OCI-LY1 (cell line): Measurements from ENCODE around the gene GLRA3.

ENCODE experiments used
- H2AFZ ChIP-seq: fragments of 200-600 bp; sonication (generic), shearing (Covaris generic); 2 replicates; pipeline ENCODE4 v1.6.0; 2014; ENCODE audit warnings: antibody characterized with exemption, mild to moderate bottlenecking, low read length
- H3F3A ChIP-seq: fragments of 200-600 bp; sonication (generic), shearing (Covaris generic); 2 replicates; pipeline ENCODE4 v1.6.0; 2014; ENCODE audit warnings: mild to moderate bottlenecking, antibody characterized with exemption, low read length, moderate library complexity; ENCODE audit not compliant: insufficient read depth
- H3K27ac ChIP-seq: fragments of 200-600 bp; sonication (generic); 2 replicates; pipeline ENCODE4 v1.5.1; 2014; ENCODE audit warnings: low read length, mixed run types, mild to moderate bottlenecking, low read depth; ENCODE audit not compliant: poor library complexity, severe bottlenecking
- H3K27me3 ChIP-seq: fragments of 200-600 bp; sonication (generic); 2 replicates; pipeline ENCODE4 v1.6.0; 2014; ENCODE audit warnings: antibody characterized with exemption, mild to moderate bottlenecking, low read length, moderate library complexity; ENCODE audit not compliant: insufficient read depth
- H3K36me3 ChIP-seq: fragments of 200-600 bp; sonication (generic); 2 replicates; pipeline ENCODE4 v1.6.1; 2014; ENCODE audit warnings: mild to moderate bottlenecking, antibody characterized with exemption, low read length, moderate library complexity, mixed read lengths; ENCODE audit not compliant: insufficient read depth
- H3K4me1 ChIP-seq: fragments of 200-600 bp; sonication (generic); 2 replicates; pipeline ENCODE4 v1.5.1; 2014; ENCODE audit warnings: mild to moderate bottlenecking, low read length, moderate library complexity; ENCODE audit not compliant: insufficient read depth, severe bottlenecking
- H3K4me2 ChIP-seq: fragments of 200-600 bp; sonication (generic), shearing (Covaris generic); 2 replicates; pipeline ENCODE4 v1.6.1; 2014; ENCODE audit warnings: low read length
- H3K4me3 ChIP-seq: fragments of 200-600 bp; sonication (generic); 2 replicates; pipeline ENCODE4 v1.5.1; 2014; ENCODE audit warnings: low read length, low read depth, mild to moderate bottlenecking, mixed read lengths; ENCODE audit not compliant: poor library complexity, severe bottlenecking
- H3K79me2 ChIP-seq: fragments of 200-600 bp; shearing (Covaris generic); 2 replicates; pipeline ENCODE4 v1.6.1; 2016; ENCODE audit warnings: mixed run types, low read length, mixed read lengths; ENCODE audit not compliant: insufficient read depth
- H3K9ac ChIP-seq: fragments of 200-600 bp; sonication (generic), shearing (Covaris generic); 2 replicates; pipeline ENCODE4 v1.6.1; 2014; ENCODE audit warnings: mild to moderate bottlenecking, low read length, mixed read lengths
- H3K9me2 ChIP-seq: fragments of 200-600 bp; sonication (generic), shearing (Covaris generic); 2 replicates; pipeline ENCODE4 v1.6.1; 2014; ENCODE audit warnings: low read depth, mild to moderate bottlenecking, low read length, mixed read lengths
- H3K9me3 ChIP-seq: fragments of 200-600 bp; shearing (Covaris generic); 2 replicates; pipeline ENCODE4 v1.6.1; 2014; ENCODE audit warnings: low read length, mixed read lengths
- H4K20me1 ChIP-seq: fragments of 200-600 bp; sonication (generic), shearing (Covaris generic); 2 replicates; pipeline ENCODE4 v1.6.0; 2016; ENCODE audit warnings: mild to moderate bottlenecking, low read length; ENCODE audit not compliant: insufficient read depth
- EZH2 ChIP-seq: fragments of 200-600 bp; sonication (generic), shearing (Covaris generic); IDR thresholded peaks from 2 replicates; pipeline ENCODE4 v1.8.0; 2017; ENCODE audit warnings: borderline replicate concordance, mixed run types, mild to moderate bottlenecking, antibody characterized with exemption, low read length, moderate library complexity, mixed read lengths
- TF ChIP-seq, protein P1 (sequence below): fragments of 200-600 bp; sonication (generic), shearing (Covaris generic); IDR thresholded peaks from 2 replicates; pipeline ENCODE4 v1.5.1; 2017; ENCODE audit warnings: mild to moderate bottlenecking, antibody characterized with exemption, low read length, moderate library complexity, mixed read lengths

Gene GLRA3

DNA sequence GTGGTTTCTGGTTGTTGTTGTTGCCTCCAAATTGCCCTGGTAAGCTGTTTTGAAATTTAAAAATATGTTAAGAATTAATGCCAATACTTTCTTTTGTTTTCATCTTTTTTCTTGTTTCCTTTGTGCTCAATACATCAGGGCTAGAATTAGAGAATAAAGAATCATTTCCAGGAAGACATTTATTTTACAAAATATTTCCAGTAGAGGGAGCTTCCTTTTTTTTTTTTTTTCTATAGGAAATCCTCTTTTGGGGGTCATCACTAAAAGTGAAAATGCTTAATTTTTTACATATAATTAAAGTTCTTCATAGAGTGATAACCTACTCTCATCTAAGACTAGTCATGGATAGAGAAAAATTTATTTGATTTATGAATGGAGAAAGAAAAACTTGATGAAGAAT lies 2.4 kb downstream of the GLRA3 start:
- no peak overlapping the region for H3K27ac ChIP-seq
- TF ChIP-seq, protein P1, sequence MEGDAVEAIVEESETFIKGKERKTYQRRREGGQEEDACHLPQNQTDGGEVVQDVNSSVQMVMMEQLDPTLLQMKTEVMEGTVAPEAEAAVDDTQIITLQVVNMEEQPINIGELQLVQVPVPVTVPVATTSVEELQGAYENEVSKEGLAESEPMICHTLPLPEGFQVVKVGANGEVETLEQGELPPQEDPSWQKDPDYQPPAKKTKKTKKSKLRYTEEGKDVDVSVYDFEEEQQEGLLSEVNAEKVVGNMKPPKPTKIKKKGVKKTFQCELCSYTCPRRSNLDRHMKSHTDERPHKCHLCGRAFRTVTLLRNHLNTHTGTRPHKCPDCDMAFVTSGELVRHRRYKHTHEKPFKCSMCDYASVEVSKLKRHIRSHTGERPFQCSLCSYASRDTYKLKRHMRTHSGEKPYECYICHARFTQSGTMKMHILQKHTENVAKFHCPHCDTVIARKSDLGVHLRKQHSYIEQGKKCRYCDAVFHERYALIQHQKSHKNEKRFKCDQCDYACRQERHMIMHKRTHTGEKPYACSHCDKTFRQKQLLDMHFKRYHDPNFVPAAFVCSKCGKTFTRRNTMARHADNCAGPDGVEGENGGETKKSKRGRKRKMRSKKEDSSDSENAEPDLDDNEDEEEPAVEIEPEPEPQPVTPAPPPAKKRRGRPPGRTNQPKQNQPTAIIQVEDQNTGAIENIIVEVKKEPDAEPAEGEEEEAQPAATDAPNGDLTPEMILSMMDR, result peak; percentile 33; the same call in 1 of the 2 replicates
- TF ChIP-seq EZH2, result no peak
- no peak overlapping the region for H3K4me2 ChIP-seq
- H3K9ac ChIP-seq, result no peak overlapping the region
- peaks cover 21% of the 10 kb centered on the region for H3K79me2 ChIP-seq
- H3K4me1 ChIP-seq, result peaks cover 9% of the 10 kb centered on the region
- H3F3A ChIP-seq, result no peaks in the 10 kb centered on the region
- H3K4me3 ChIP-seq, result peak overlapping the region; percentile 63
- H3K9me3 ChIP-seq, result peaks cover 8% of the 10 kb centered on the region; the same call in 1 of the 2 replicates
- 0 out of 2 replicates have a peak overlapping the region, but pooled peaks have one; percentile 10 for H2AFZ ChIP-seq
- H3K27me3 ChIP-seq, result no peaks in the 10 kb centered on the region
- peaks cover 18% of the 10 kb centered on the region for H3K36me3 ChIP-seq
- no peaks in the 10 kb centered on the region for H3K9me2 ChIP-seq
- H4K20me1 ChIP-seq, result no peaks in the 10 kb centered on the region

DNA sequence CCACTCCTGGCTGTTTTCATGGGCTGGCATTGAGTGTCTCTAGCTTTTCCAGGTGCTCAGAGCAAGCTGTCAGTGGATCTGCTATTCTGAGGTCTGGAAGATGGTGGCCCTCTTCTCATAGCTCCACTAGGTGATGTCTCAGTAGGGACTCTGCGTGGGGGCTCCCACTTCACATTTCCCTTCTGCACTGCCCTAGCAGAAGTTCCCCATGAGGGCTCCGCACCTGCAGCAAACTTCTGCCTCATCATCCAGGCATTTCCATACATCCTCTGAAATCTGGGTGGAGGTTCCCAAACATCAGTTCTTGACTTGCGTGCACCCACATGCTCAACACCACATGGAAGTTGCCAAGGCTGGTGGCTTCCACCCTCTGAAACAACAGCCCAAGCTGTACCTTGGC lies 13.8 kb downstream of the GLRA3 start:
- Histone ChIP-seq H2AFZ (no peak overlapping the region), H3K4me3 (no peak overlapping the region), H4K20me1 (no peaks in the 10 kb centered on the region), H3K27ac (no peak overlapping the region), H3K79me2 (no peaks in the 10 kb centered on the region), H3K4me2 (no peak overlapping the region), H3K36me3 (no peaks in the 10 kb centered on the region), H3K27me3 (no peaks in the 10 kb centered on the region), H3K9me3 (peaks cover 11% of the 10 kb centered on the region), H3K4me1 (peaks cover 38% of the 10 kb centered on the region), H3F3A (no peaks in the 10 kb centered on the region), H3K9me2 (no peaks in the 10 kb centered on the region), H3K9ac (no peak overlapping the region)
- TF ChIP-seq, protein P1, result no peak
- TF ChIP-seq EZH2, result no peak

DNA sequence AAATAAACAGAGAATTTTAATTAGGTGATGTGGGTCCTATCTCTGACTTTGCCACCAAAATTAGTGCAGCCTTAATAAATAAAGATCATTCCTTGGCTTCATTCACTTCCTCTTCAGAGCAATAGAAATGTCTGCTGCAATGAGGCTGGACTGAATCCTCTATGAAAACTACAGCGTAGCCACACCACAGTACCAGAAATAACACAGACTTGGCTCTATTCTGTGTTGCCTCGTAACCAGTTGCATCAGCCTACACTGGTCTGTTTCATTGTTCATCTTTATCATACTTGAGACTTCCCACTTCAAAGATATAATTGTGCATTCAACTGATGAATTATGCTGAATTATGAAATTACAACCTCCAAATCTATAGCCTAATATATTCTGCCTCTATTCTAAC lies 15.8 kb downstream of the GLRA3 start:
- Histone ChIP-seq H3F3A (no peaks in the 10 kb centered on the region), H3K9me2 (no peaks in the 10 kb centered on the region), H3K4me1 (peaks cover 38% of the 10 kb centered on the region), H3K79me2 (no peaks in the 10 kb centered on the region), H3K9me3 (peaks cover 11% of the 10 kb centered on the region), H2AFZ (peak overlapping the region; percentile 88; the same call in 1 of the 2 replicates), H4K20me1 (no peaks in the 10 kb centered on the region), H3K27me3 (no peaks in the 10 kb centered on the region), H3K4me2 (peak overlapping the region; percentile 53), H3K27ac (peak overlapping the region; percentile 71), H3K9ac (peak overlapping the region; percentile 31), H3K4me3 (peak overlapping the region; percentile 7), H3K36me3 (no peaks in the 10 kb centered on the region)
- TF ChIP-seq, protein P1, result no peak
- no peak for TF ChIP-seq EZH2
